Measurements from ENCODE around the gene KIFBP. TPM values are rescaled to one million over a fixed set of nuclear protein-coding genes. Genes with fewer than 3 reads are reported as not detected.

Gene KIFBP
- total and polyA plus RNA-seq, 2 donors (not counting 3 experiments of a cell fraction or from before 2014, with no cell fraction given): 17.6 to 39.8 TPM

DNA sequence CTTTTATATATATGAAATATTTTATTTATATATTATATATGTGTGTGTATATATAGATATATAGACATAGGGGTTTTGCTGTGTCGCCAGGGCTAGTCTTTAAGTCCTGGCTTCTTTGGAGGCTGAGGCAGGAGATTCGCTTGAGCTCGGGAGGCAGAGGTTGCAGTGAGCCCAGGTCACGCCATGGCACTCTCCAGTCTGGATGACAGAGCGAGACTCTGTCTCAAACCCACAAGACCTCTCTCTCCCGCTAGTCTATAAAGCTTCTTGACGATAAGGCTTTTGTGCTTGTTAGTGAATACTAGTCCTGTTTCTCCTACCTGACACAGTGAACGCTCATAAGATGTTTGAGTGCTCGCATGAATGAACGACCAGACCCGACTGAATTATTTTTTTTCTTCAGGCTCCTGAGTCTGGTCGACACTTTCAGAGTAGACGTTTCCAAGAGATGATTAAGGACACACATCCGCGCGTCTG lies 33.2 kb upstream of the KIFBP start:
- intact Hi-C loops (cut with micrococcal nuclease): no loop called here

More for the DNA sequence above, 33.2 kb upstream of the KIFBP start:
- H4K20me1 ChIP-seq (replicated peaks; ENCODE audit: control insufficient read depth, extremely low read depth, insufficient read depth, low read length): peaks cover 8% of the 10 kb centered on the region
- no peaks in the 10 kb centered on the region for H3K27me3 ChIP-seq (ENCODE audit: control insufficient read depth in 2 of 2, insufficient read depth in 2 of 2, low read length in 2 of 2)
- H2AFZ ChIP-seq (ENCODE audit: low read depth, low read length): peak overlapping the region; percentile 61
- peaks cover 43% of the 10 kb centered on the region for H3K79me2 ChIP-seq (ENCODE audit: control insufficient read depth, insufficient read depth, low read length)
- peaks cover 3 to 5% of the 10 kb centered on the region in 2 experiments for H3K36me3 ChIP-seq (ENCODE audit: control insufficient read depth in 2 of 2, extremely low read depth in 1 of 2, insufficient read depth in 2 of 2, low read length in 2 of 2)
- H3K4me1 ChIP-seq (ENCODE audit: control insufficient read depth, extremely low read depth, insufficient read depth, low read length): peaks cover 20% of the 10 kb centered on the region
- H3K27ac ChIP-seq (ENCODE audit: insufficient read depth, low read depth, low read length): peak overlapping the region; percentile 69
- H3K4me3 ChIP-seq (replicated peaks in 1 of 3; ENCODE audit: insufficient read depth in 1 of 3, low read depth in 1 of 3, low read length in 3 of 3): peak overlapping the region; percentile 40 to 98 (median 80)
- peak overlapping the region; percentile 79 for H3K4me2 ChIP-seq (ENCODE audit: insufficient read depth, low read length)
- dilution Hi-C loops (cut with MboI; ENCODE audit: extremely low pct_ligation_motif_present, low sequenced_read_pairs): no loop called here
- no peak for FAIRE-seq
- ChIA-PET POLR2A (interaction anchor here (0.9 kb wide), 1 partner anchor 14 kb away, joined by 3 read pairs; no protein-coding TSS in a partner anchor), CTCF (interaction anchor here (1.2 to 1.6 kb wide), 7 partner anchors 30 to 458 kb away, joined by 3 to 6 read pairs (median 4); partner anchors contain the start of gene DDX50)
- peak overlapping the region; percentile 84 for H3K9ac ChIP-seq (replicated peaks; ENCODE audit: extremely low read depth, insufficient read depth, low read length)
- no peaks in the 10 kb centered on the region for H3K9me1 ChIP-seq (replicated peaks; ENCODE audit: control insufficient read depth, extremely low read depth, insufficient read depth, low read length)
- H3K9me3 ChIP-seq (replicated peaks; ENCODE audit: control insufficient read depth, insufficient read depth, low read length): no peaks in the 10 kb centered on the region
- no peak for TF ChIP-seq EZH2 (IDR thresholded peaks at IDR 0.05; ENCODE audit: borderline replicate concordance, low read depth, low read length, severe bottlenecking)
- TF ChIP-seq GATA2 (IDR thresholded peaks at IDR 0.05; ENCODE audit: insufficient read depth, insufficient read length, low read depth, low read length): no peak
- TF ChIP-seq POLR2AphosphoS5 (IDR thresholded peaks at IDR 0.05; ENCODE audit: insufficient read depth, low read depth, low read length): no peak
- TF ChIP-seq, protein P1, sequence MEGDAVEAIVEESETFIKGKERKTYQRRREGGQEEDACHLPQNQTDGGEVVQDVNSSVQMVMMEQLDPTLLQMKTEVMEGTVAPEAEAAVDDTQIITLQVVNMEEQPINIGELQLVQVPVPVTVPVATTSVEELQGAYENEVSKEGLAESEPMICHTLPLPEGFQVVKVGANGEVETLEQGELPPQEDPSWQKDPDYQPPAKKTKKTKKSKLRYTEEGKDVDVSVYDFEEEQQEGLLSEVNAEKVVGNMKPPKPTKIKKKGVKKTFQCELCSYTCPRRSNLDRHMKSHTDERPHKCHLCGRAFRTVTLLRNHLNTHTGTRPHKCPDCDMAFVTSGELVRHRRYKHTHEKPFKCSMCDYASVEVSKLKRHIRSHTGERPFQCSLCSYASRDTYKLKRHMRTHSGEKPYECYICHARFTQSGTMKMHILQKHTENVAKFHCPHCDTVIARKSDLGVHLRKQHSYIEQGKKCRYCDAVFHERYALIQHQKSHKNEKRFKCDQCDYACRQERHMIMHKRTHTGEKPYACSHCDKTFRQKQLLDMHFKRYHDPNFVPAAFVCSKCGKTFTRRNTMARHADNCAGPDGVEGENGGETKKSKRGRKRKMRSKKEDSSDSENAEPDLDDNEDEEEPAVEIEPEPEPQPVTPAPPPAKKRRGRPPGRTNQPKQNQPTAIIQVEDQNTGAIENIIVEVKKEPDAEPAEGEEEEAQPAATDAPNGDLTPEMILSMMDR (IDR thresholded peaks at IDR 0.05; ENCODE audit: extremely low read depth in 1 of 2, insufficient read depth in 1 of 2, low read depth in 1 of 2, low read length in 2 of 2): no peak
- TF ChIP-seq POLR2A (IDR thresholded peaks at IDR 0.05; ENCODE audit: low read depth, low read length): no peak
- no peak for TF ChIP-seq FOS (IDR thresholded peaks at IDR 0.05; ENCODE audit: borderline replicate concordance, insufficient read depth, low read length)
- TF ChIP-seq MYC (IDR thresholded peaks at IDR 0.05; ENCODE audit: low read depth, low read length): no peak
- TF ChIP-seq, protein P2, sequence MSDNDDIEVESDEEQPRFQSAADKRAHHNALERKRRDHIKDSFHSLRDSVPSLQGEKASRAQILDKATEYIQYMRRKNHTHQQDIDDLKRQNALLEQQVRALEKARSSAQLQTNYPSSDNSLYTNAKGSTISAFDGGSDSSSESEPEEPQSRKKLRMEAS (IDR thresholded peaks at IDR 0.05; ENCODE audit: insufficient read depth, insufficient read length): no peak
- TF ChIP-seq JUN (IDR thresholded peaks at IDR 0.05; ENCODE audit: borderline replicate concordance, insufficient read depth, insufficient read length, low read depth): no peak
- BruUV-seq (replicated peaks): no TSS peak
- DNase-seq (ENCODE audit: low read depth, low spot score): no peak

Measured in endothelial cell of umbilical vein (primary cell).